Activated CD8-positive, alpha-beta memory T cell treated with anti-CD3 and anti-CD28 coated beads for 1 hour (primary cell): ENCODE results near the gene KCNQ1.

Experiments used
- DNase-seq, 2 donors: peaks; one replicate each; pipeline ENCODE4 v3.0.0-alpha.2; 2020; ENCODE audit warnings: low read depth in 1 of 2; ENCODE audit errors: extremely low read depth in 1 of 2

The KCNQ1 gene

DNA sequence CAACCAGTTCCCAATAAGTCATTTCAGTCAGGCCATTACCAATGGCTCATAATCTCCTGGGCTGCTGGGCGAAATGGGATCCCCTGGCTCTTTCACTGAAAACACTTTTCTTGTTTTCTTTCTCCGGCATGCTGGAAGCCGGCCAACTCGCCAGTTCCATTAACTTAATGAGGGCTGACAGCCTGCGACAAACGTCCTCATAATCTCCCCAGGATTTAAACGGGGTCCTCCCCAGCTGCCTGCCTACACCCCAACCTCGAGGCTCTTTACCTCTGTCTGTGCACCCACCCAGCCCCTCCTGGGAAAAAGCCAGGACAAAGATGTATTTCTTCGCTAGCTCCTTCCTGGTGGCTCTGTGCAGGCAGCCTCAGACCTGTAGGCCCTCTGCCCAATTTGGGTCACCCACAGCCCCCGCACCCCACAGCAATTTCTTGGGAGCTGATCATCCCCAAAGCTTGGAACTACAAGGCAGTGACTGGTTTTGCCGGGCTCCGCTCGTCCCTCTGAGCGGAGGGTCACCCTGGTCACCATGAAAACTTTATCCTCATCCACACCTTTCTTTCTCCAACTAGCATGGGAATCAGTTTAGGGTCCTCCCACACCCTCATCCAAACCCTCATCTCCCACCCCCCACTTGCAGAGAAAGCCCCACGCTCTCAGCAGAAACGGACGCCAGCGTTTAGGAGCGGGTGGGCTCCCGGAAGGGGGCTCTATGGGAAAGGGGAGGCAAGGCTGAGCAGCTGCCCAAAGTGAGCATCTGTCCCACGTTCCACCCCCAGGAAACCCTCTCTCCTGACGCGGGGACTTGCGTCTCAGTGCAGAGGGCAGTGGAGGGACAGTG is 306.1 kb downstream of the KCNQ1 start:
- DNase-seq, result no peak

DNA sequence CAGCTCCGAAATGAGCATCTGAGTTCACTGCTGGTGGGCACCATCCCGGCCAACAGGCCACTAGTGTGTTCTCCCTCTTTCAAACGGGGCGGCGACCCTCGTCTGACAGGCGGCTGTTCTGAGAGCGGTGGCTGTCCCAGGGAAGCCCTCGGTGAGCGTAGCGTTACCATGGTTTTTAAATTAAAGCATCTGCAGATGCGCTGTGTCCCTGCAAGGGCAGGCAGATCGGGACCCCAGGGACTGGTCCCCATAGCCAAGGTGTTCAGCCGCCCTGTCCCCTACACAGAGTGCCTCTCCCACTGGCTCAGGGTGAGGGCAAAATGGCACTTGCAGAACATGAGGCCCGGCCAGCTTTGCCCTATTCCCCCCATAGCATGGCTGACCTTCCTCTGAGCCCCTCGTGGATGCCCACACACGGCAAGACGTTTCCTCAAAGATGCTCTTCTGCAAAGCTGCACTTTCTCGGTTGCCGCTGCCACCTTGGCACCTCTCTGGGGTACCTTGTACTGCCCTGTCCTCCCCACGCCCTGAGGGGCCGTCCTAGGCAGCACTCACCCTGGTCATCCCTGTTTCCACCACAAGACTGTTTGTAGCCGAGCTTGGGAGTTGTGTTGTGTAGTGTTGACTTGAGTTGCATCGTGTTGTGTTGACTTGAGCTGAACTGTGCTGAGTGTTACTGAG is 306.9 kb downstream of the KCNQ1 start:
- DNase-seq, result no peak

DNA sequence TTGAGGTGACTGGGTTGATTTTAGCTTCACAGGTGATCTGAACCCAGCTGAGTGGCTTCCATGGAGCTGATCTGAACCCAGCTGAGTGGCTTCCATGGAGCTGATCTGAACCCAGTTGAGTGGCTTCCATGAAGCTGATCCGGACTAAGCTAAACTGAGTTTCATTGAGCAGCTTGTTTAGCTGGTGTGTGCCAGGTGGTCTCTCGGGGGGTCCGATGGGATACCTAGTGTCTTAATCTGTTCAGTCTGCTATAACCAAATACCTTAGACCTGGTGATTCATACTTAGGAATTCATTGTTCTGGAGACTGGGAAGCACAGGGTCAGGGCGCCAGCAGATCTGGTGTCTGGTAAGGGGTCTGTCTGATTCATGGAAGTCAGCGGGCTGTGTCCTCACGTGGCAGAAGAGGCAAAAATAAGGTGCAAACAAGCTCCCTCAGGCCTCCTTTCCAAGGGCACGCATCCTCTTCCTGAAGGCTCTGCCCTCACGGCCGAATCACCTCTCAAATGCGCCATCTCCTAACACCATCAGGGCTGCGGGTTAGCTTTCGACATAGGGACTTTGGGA is 307.5 kb downstream of the KCNQ1 start:
- no peak for DNase-seq

- no peak for DNase-seq
Observed at GRCh38 chr11:2752923-2753322, 308.1 kb downstream of the KCNQ1 start.

DNA sequence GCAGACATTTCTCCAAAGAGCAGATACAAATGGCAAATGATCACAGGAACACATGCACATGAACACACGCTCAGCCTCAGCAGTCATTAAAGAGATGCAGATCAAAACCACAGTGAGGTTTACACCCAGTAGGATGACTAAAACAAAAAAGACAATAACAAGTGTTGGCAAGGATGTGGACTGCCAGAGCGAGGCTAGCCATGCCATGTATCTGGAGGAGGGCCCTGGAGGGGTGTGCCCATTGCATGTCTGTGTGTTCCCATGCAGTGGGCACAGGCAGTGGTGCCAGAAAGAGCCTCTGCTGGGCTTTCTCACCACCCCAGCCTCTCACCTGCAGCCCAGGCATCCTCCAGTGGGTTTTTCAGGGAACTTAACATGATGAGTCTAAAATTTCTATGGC is 309.2 kb downstream of the KCNQ1 start:
- DNase-seq, result no peak

DNA sequence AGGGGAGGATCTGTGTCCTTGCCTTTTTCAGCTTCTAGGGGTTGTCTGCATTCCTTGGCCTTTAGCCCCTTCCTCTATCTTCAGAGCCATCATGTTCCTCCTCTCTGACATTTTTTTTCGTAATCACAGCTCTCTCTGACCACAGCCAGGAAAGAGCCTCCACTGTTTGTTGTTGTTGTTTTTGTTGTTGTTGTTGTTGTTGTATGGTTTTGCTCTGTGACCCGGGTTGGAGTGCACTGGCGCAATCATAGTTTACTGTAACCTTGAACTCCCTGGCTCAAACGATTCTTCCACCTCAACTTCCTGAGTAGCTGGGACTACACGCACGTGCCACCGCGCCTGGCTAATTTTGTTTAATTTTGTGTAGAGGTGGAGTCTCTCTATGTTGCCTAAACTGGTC is 310.3 kb downstream of the KCNQ1 start:
- no peak for DNase-seq

DNA sequence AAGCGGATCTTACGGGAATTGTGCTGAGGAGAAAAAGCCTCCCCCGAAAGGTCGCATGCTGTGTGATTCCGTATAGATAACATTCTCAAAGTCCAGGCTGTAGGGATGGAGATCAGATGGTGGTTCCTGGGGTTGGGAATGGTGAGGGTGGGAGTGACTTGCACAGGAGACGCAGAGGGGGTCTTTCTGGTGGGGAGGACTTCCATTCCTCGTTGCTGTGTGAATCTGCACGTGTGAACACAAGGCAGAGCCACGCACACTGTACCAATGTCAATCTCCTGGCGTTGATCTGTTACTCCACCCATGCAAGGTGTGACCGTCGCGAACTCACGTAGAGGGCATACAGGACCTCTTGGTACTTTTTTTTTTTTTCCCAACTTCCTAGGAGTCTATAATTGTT is 313.9 kb downstream of the KCNQ1 start:
- DNase-seq, result no peak

DNA sequence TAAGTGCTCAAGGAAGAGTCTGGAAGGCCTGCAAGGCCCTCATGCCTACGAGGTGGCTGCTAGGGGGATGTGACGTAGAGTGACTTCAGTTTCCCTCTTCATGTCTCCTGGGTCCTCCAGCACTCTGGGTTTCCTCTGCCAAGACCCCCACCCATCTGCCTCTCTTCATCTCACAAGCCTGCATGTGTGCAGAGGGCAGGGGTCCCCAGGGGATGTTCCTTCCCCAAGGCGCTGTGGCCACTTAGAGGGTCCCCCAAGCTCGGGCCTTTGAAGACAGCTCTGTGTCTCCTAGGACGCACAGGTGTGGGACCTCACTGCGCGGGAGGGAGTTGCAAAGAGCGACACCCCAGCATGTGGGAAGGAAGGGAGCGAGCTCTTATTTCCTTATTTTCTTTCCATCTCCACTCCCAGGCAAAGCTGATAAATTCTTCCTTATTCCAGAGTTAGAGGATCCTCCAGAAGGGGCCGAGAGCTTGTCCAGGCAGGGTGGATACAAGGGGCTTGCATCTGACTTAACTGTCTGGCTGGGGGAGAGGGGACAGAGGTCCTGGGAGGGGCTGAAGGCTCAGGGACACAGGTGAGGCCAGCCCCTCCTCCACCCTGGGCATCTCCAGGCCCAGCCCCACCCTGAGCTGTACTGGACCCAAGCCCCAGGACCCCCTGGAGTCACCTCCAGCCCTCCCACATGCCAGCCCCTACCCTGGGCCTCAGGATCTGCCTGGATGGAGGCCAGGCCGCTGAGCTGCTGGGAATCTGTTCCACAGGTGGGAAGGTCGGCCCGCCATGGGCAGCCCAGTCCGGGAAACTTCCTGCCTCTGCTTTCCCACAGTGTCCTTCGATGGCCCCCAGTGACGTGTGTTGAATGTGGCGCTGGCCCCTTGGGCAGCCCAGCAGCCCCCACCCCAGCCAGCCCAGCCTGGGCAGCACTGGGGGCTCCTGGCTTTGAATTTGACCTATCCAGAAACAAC is 314.7 kb downstream of the KCNQ1 start:
- no peak for DNase-seq

- no peak for DNase-seq
Observed at GRCh38 chr11:2760196-2760871, 315.5 kb downstream of the KCNQ1 start.

- no peak for DNase-seq
Observed at GRCh38 chr11:2761131-2762030, 316.6 kb downstream of the KCNQ1 start.

DNA sequence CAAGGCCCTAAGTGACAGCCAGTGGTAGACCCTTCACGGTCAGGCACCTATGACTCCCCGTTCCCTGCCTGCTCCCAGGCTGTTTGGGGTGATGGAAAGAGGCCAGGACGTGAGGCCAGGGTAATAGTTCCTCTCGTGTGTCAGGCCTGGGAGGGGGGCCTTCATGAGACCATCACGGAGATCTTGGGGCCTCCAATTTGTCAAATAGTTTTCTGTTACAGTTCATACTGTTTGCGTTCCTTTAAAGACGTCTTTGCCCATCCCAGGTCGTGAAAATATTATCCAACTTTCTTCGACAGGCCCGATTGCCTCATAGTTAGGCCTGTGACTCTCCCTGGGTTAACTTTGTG is 317.2 kb downstream of the KCNQ1 start:
- DNase-seq, result no peak

GRCh38 chr11:2762451-2762850 is 317.6 kb downstream of the KCNQ1 start:
- no peak for DNase-seq

DNA sequence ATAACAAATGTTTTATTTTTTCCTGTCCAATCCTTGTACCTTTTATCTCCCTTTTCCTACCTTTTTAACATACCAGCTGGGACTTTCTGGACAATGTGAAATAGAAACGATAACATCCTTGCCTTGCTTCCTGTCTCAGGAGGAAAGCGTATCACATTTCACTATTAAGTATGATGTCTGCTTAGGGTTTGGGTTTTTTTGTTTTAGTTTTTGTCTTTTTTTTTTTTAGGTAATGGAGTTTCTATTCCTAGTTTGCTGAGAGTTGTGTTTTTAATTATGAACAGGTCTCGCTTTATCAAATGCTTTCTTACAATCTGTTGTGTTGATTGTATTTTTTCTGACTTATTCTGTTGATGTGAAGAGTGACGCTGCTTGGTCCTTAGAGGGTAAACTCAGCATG is 319.2 kb downstream of the KCNQ1 start:
- no peak for DNase-seq

DNA sequence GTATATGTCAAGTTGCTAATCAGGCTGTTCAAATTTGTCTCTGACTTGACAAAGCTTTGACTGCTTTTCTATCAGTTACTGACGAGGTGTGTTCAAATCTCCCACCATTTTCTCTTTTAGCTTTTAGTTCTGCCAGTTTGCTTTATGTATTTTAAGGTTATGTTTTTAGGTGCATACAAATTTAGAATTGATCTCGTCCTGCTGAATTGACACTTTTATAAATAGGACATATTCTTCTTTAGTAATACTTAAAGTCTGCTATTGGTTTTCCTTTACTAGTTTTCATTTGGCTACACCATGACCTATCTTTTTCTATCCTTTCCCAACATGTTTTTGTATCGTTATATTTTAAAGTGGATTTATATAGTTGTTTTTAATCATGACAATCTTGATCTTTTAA is 320.7 kb downstream of the KCNQ1 start:
- no peak for DNase-seq

DNA sequence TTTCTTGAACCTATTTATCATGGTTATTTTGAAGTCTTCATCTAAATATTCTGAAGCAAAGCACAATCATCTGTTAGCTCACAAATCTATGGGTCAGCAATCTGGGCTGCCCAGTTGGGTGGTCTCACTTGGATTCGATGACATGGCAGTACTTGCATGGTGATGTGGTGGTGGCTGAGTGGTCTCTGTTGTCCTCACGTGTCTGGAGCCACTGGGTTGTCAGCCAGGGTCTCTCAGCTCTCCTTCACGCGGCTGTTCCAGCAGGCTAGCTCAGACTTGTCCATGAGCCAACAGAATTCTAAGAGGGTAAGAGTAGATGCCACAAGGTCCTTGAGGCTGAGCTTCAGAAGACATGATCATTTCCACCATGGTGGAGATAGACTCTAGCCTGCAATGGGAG is 321.4 kb downstream of the KCNQ1 start:
- DNase-seq, result no peak

DNA sequence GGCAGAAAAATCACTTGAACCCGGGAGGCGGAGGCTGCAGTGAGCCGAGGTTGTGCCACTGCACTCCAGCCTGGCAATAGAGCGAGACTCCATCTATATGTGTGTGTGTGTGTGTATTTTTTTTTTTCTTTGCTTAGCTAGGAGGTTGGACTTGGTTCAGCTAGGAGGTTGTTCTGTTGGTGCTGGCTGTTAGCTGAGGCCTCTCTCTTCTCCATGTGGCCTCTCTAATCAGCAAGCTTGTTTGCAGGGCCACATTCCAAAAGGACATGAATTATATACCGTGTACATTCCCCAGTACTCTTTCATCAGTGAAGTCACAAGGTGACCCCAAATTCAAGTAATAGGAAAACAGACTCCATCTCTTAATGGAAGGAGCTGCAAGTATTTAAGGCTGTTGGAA is 322.3 kb downstream of the KCNQ1 start:
- DNase-seq, result no peak

- no peak for DNase-seq
Observed at GRCh38 chr11:2767801-2768200, 323.0 kb downstream of the KCNQ1 start.

- no peak for DNase-seq
Observed at GRCh38 chr11:2768471-2769408, 323.9 kb downstream of the KCNQ1 start.
